ENCODE data around the gene SPATA45.

GRCh38 chr1:212867192-212867591 lies 19.7 kb upstream of the SPATA45 start:
- TF ChIP-seq CTCF (IDR thresholded peaks at IDR 0.05; ENCODE audit: low read depth, low read length, missing input control) (no peak), TAF1 (conservative IDR thresholded peaks at IDR 0.05) (no peak)

Measured in liver (tissue), 3 donors.